NT2/D1 (cell line): ENCODE results near the gene ELMO3.
A peak's percentile ranks its signal among the peaks of the same experiment; 100 is the strongest.

Source experiments
- DNase-seq: peaks from one replicate; pipeline ENCODE4 v3.0.0-alpha.2; 2011; ENCODE audit warnings: low read depth, low spot score
- H3K27me3 ChIP-seq: 2 replicates; pipeline ENCODE4 v1.6.0; 2011; ENCODE audit warnings: mild to moderate bottlenecking; ENCODE audit not compliant: insufficient read length, insufficient read depth
- H3K36me3 ChIP-seq: 2 replicates; pipeline ENCODE4 v1.6.1; 2011; ENCODE audit warnings: mild to moderate bottlenecking, low read length, mixed read lengths; ENCODE audit not compliant: insufficient read depth, insufficient read length
- H3K4me1 ChIP-seq: 2 replicates; pipeline ENCODE4 v1.5.1; 2011; ENCODE audit not compliant: insufficient read depth, insufficient read length
- H3K4me3 ChIP-seq: 2 replicates; pipeline ENCODE4 v1.5.1; 2011; ENCODE audit warnings: low read depth; ENCODE audit not compliant: insufficient read length
- H3K9ac ChIP-seq: 2 replicates; pipeline ENCODE4 v1.6.0; 2011; ENCODE audit warnings: low read depth; ENCODE audit not compliant: insufficient read length
- H3K9me3 ChIP-seq: 2 replicates; pipeline ENCODE4 v1.5.1; 2011; ENCODE audit warnings: mild to moderate bottlenecking, low read length; ENCODE audit not compliant: insufficient read depth
- SUZ12 ChIP-seq: IDR thresholded peaks from 2 replicates; pipeline ENCODE4 v1.6.1; 2011; ENCODE audit not compliant: insufficient read length, insufficient read depth; ENCODE audit errors: extremely low read depth
- YY1 ChIP-seq: IDR thresholded peaks from 2 replicates; pipeline ENCODE4 v1.6.1; 2011; ENCODE audit not compliant: insufficient read length, insufficient read depth
- ZNF274 ChIP-seq: IDR thresholded peaks from 2 replicates; pipeline ENCODE4 v1.6.1; 2011; ENCODE audit warnings: mild to moderate bottlenecking, low read depth, low read length

The ELMO3 gene

GRCh38 chr16:67238278-67238575 is 39.3 kb downstream of the ELMO3 start:
- H3K36me3 ChIP-seq, result peaks cover 66% of the 10 kb centered on the region
- H3K27me3 ChIP-seq, result no peaks in the 10 kb centered on the region
- no peak for TF ChIP-seq SUZ12
- TF ChIP-seq ZNF274, result no peak
- no peak for TF ChIP-seq YY1

GRCh38 chr16:67238806-67239470 is 40.0 kb downstream of the ELMO3 start:
- TF ChIP-seq YY1 (no peak), SUZ12 (no peak), ZNF274 (no peak)

More at GRCh38 chr16:67238278-67238575, 39.3 kb downstream of the ELMO3 start:
- no peak overlapping the region for H3K9ac ChIP-seq
- no peak overlapping the region for H3K4me3 ChIP-seq
- no peaks in the 10 kb centered on the region for H3K9me3 ChIP-seq
- H3K4me1 ChIP-seq, result peaks cover 24% of the 10 kb centered on the region
- no peak for DNase-seq

DNA sequence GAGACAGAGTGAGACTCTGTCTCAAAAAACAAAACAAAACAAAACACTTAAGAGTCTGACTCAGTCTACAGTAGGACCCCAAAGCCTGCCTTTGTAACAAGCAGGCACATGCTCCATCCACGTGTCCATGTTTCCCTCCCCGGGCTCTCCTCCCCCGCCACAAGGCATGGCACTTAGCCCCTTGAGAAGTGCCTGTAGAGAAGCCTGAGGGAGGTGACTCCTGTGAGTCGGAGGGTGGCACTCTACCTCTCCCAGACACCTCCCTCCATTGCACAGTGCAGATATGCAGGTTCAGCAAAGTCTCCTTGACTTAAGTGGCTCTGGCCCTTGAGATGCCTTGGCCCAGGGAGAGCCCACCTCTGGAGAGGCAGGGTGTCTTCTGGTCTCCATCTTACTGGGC is 41.6 kb downstream of the ELMO3 start:
- no peaks in the 10 kb centered on the region for H3K27me3 ChIP-seq
- H3K9me3 ChIP-seq, result no peaks in the 10 kb centered on the region
- H3K36me3 ChIP-seq, result peaks cover 44% of the 10 kb centered on the region
- DNase-seq, result no peak
- H3K4me3 ChIP-seq, result no peak overlapping the region
- TF ChIP-seq YY1 (no peak), ZNF274 (no peak), SUZ12 (no peak)
- peaks cover 42% of the 10 kb centered on the region for H3K4me1 ChIP-seq
- no peak overlapping the region for H3K9ac ChIP-seq

More at GRCh38 chr16:67238806-67239470, 40.0 kb downstream of the ELMO3 start:
- no peak overlapping the region for H3K9ac ChIP-seq
- H3K27me3 ChIP-seq, result no peaks in the 10 kb centered on the region
- no peaks in the 10 kb centered on the region for H3K9me3 ChIP-seq
- no peak overlapping the region for H3K4me3 ChIP-seq
- peaks cover 28% of the 10 kb centered on the region for H3K4me1 ChIP-seq
- no peak for DNase-seq
- H3K36me3 ChIP-seq, result peaks cover 60% of the 10 kb centered on the region

- DNase-seq, result peak; percentile 54
- Histone ChIP-seq H3K9me3 (no peaks in the 10 kb centered on the region), H3K9ac (peak overlapping the region; percentile 23), H3K36me3 (peaks cover 37% of the 10 kb centered on the region), H3K4me3 (no peak overlapping the region), H3K27me3 (no peaks in the 10 kb centered on the region), H3K4me1 (peaks cover 37% of the 10 kb centered on the region)
- TF ChIP-seq SUZ12, result no peak
Observed at GRCh38 chr16:67241008-67241900, 42.3 kb downstream of the ELMO3 start.

DNA sequence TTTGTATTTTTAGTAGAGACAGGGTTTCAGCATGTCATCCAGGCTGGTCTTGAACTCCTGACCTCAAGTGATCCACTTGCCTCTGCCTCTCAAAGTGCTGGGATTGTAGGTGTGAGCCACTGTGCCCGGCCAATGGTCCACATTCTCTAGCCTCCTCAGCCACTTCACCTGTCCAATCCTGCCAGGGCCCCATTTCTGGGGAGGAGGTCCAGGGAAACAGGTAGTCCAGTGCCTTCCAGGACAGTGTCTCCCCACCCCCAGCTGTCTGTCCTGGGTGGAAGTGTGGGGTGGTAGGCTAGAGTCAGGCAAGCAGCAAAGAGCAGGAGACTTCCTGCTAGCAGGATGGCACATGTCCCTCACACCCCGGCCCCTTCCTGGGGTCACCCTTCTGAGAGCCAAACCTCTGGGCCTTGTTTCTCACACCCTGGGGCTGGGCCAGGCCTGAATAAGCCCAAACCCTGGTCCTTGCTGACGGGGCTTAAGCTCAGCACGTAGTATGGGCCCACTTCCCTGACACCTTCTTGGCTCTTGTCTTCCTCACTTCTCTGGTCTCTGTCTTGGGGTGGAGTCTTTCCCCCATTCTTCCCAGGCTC is 43.3 kb downstream of the ELMO3 start:
- Histone ChIP-seq H3K9ac (no peak overlapping the region), H3K9me3 (no peaks in the 10 kb centered on the region), H3K27me3 (no peaks in the 10 kb centered on the region), H3K4me3 (no peak overlapping the region), H3K4me1 (peaks cover 37% of the 10 kb centered on the region), H3K36me3 (peaks cover 30% of the 10 kb centered on the region)
- no peak for DNase-seq
- TF ChIP-seq SUZ12, result no peak
- TF ChIP-seq YY1, result no peak
- TF ChIP-seq ZNF274, result no peak

GRCh38 chr16:67243481-67243880 is 44.5 kb downstream of the ELMO3 start:
- H3K27me3 ChIP-seq, result peaks cover 10% of the 10 kb centered on the region
- peaks cover 41% of the 10 kb centered on the region for H3K4me1 ChIP-seq
- no peak overlapping the region for H3K9ac ChIP-seq
- H3K36me3 ChIP-seq, result peaks cover 18% of the 10 kb centered on the region
- TF ChIP-seq YY1 (no peak), ZNF274 (no peak), SUZ12 (no peak)
- no peak for DNase-seq
- no peaks in the 10 kb centered on the region for H3K9me3 ChIP-seq
- no peak overlapping the region for H3K4me3 ChIP-seq

- Histone ChIP-seq H3K9ac (peak overlapping the region; percentile 90), H3K4me1 (peaks cover 46% of the 10 kb centered on the region), H3K4me3 (no peak overlapping the region), H3K27me3 (peaks cover 21% of the 10 kb centered on the region), H3K36me3 (peaks cover 7% of the 10 kb centered on the region), H3K9me3 (no peaks in the 10 kb centered on the region)
- TF ChIP-seq YY1 (no peak), ZNF274 (no peak), SUZ12 (no peak)
- no peak for DNase-seq
Observed at GRCh38 chr16:67244387-67245185, 45.7 kb downstream of the ELMO3 start.
